Chondrocyte (in vitro differentiated cells): ENCODE data around the gene ZC3HAV1. TPM values are rescaled to one million over a fixed set of nuclear protein-coding genes. Genes with fewer than 3 reads are reported as not detected.

ENCODE experiments used
- DNase-seq: peaks from one replicate; pipeline ENCODE4 v3.0.0; 2021; ENCODE audit warnings: mixed read lengths, low spot score
- H3K27ac Mint-ChIP-seq: one replicate; pipeline ENCODE4 v1.8.0; 2021; ENCODE audit warnings: mild to moderate bottlenecking, moderate library complexity, mixed read lengths; ENCODE audit not compliant: unreplicated experiment
- H3K27me3 Mint-ChIP-seq: 2 replicates; pipeline ENCODE4 v1.8.0; 2021; ENCODE audit warnings: low read depth, mixed read lengths
- H3K36me3 Mint-ChIP-seq: 2 replicates; pipeline ENCODE4 v1.8.0; 2021; ENCODE audit warnings: low read depth, mixed read lengths
- H3K4me1 Mint-ChIP-seq: 2 replicates; pipeline ENCODE4 v1.8.0; 2021; ENCODE audit warnings: low read depth, mild to moderate bottlenecking, mixed read lengths
- H3K4me3 Mint-ChIP-seq: one replicate; pipeline ENCODE4 v1.8.0; 2021; ENCODE audit warnings: mild to moderate bottlenecking, moderate library complexity, mixed read lengths; ENCODE audit not compliant: unreplicated experiment
- H3K9me3 Mint-ChIP-seq: 2 replicates; pipeline ENCODE4 v1.8.0; 2021; ENCODE audit warnings: low read depth, mixed read lengths
- CTCF ChIP-seq: fragments of 200-600 bp; sonication (generic); IDR thresholded peaks from 2 replicates; pipeline ENCODE4 v1.5.0; 2021; ENCODE audit warnings: antibody characterized with exemption, mild to moderate bottlenecking, moderate library complexity
- total RNA-seq: library from RNA; stranded (reverse); gene quantifications from 3 replicates; pipeline ENCODE4 v1.2.1, GENCODE V29; 2021

Gene ZC3HAV1
- total RNA-seq, 1 donor from 2014 or later: 34.1 TPM

- TF ChIP-seq CTCF: no peak
- Mint-ChIP-seq H3K9me3 (no peaks in the 10 kb centered on the region), H3K4me1 (peaks cover 16% of the 10 kb centered on the region), H3K36me3 (peaks cover 33% of the 10 kb centered on the region), H3K27ac (no peak overlapping the region), H3K27me3 (no peaks in the 10 kb centered on the region), H3K4me3 (no peak overlapping the region)
- DNase-seq: no peak
These were observed 55.4 kb downstream of the ZC3HAV1 start for GRCh38 chr7:139054101-139054500.

GRCh38 chr7:139051655-139052054, 57.9 kb downstream of the ZC3HAV1 start:
- DNase-seq: no peak
- H3K36me3 Mint-ChIP-seq: peaks cover 27% of the 10 kb centered on the region
- peaks cover 16% of the 10 kb centered on the region for H3K4me1 Mint-ChIP-seq
- no peaks in the 10 kb centered on the region for H3K9me3 Mint-ChIP-seq
- H3K27ac Mint-ChIP-seq: no peak overlapping the region
- H3K27me3 Mint-ChIP-seq: no peaks in the 10 kb centered on the region
- no peak for TF ChIP-seq CTCF
- no peak overlapping the region for H3K4me3 Mint-ChIP-seq

GRCh38 chr7:139049936-139050335, 59.6 kb downstream of the ZC3HAV1 start:
- no peak for DNase-seq
- Mint-ChIP-seq H3K27me3 (no peaks in the 10 kb centered on the region), H3K27ac (peak overlapping the region; percentile 69), H3K9me3 (no peaks in the 10 kb centered on the region), H3K36me3 (peaks cover 36% of the 10 kb centered on the region), H3K4me1 (peaks cover 16% of the 10 kb centered on the region), H3K4me3 (no peak overlapping the region)
- no peak for TF ChIP-seq CTCF

- H3K27ac Mint-ChIP-seq: no peak overlapping the region
- no peak overlapping the region for H3K4me3 Mint-ChIP-seq
- no peaks in the 10 kb centered on the region for H3K9me3 Mint-ChIP-seq
- no peak for TF ChIP-seq CTCF
- H3K4me1 Mint-ChIP-seq: peaks cover 16% of the 10 kb centered on the region
- H3K36me3 Mint-ChIP-seq: peaks cover 31% of the 10 kb centered on the region
- H3K27me3 Mint-ChIP-seq: no peaks in the 10 kb centered on the region
- no peak for DNase-seq
These were observed 60.4 kb downstream of the ZC3HAV1 start for GRCh38 chr7:139049111-139049510.

- Mint-ChIP-seq H3K4me3 (no peak overlapping the region), H3K27me3 (no peaks in the 10 kb centered on the region), H3K27ac (no peak overlapping the region), H3K9me3 (no peaks in the 10 kb centered on the region), H3K4me1 (peaks cover 16% of the 10 kb centered on the region), H3K36me3 (peaks cover 23% of the 10 kb centered on the region)
- no peak for TF ChIP-seq CTCF
- no peak for DNase-seq
These were observed 61.5 kb downstream of the ZC3HAV1 start for GRCh38 chr7:139047970-139048369.
